ENCODE measurements around the gene KDF1. TPM values are rescaled to one million over a fixed set of nuclear protein-coding genes. Genes with fewer than 3 reads are reported as not detected.

Gene KDF1
- total RNA-seq, 1 experiment from 2014 or later = 23.0 TPM

DNA sequence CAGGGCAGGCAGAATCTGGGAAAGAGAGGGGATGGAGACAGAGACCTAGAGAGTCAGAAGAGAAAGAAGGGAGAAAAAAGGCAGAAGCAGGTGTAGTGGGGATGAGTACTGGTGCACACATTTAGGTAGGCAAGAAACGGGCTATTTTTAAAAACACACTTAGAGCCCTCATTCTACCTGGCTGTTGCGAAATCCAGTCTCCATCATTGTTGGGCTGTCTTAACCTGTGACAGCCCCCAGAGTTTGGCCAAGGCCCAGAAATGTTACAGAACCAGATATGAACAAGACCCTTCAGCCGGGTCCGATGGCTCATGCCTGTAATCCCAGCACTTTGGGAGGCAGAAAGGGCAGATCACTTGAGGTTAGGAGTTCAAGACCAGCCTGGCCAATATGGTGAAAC is 12.6 kb upstream of the KDF1 start (continued):
- TF ChIP-seq, protein P1, sequence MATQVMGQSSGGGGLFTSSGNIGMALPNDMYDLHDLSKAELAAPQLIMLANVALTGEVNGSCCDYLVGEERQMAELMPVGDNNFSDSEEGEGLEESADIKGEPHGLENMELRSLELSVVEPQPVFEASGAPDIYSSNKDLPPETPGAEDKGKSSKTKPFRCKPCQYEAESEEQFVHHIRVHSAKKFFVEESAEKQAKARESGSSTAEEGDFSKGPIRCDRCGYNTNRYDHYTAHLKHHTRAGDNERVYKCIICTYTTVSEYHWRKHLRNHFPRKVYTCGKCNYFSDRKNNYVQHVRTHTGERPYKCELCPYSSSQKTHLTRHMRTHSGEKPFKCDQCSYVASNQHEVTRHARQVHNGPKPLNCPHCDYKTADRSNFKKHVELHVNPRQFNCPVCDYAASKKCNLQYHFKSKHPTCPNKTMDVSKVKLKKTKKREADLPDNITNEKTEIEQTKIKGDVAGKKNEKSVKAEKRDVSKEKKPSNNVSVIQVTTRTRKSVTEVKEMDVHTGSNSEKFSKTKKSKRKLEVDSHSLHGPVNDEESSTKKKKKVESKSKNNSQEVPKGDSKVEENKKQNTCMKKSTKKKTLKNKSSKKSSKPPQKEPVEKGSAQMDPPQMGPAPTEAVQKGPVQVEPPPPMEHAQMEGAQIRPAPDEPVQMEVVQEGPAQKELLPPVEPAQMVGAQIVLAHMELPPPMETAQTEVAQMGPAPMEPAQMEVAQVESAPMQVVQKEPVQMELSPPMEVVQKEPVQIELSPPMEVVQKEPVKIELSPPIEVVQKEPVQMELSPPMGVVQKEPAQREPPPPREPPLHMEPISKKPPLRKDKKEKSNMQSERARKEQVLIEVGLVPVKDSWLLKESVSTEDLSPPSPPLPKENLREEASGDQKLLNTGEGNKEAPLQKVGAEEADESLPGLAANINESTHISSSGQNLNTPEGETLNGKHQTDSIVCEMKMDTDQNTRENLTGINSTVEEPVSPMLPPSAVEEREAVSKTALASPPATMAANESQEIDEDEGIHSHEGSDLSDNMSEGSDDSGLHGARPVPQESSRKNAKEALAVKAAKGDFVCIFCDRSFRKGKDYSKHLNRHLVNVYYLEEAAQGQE (IDR thresholded peaks at IDR 0.05; ENCODE audit: low read depth) = no peak
- TF ChIP-seq SIN3A (IDR thresholded peaks at IDR 0.05; ENCODE audit: low read depth) (no peak), TCF7L2 (IDR thresholded peaks at IDR 0.05; ENCODE audit: borderline replicate concordance, extremely low read depth, insufficient read depth, insufficient read length) (no peak), FOSL1 (IDR thresholded peaks at IDR 0.05; ENCODE audit: low read depth) (no peak), JUND (IDR thresholded peaks at IDR 0.05) (no peak)
- TF ChIP-seq, protein P2, sequence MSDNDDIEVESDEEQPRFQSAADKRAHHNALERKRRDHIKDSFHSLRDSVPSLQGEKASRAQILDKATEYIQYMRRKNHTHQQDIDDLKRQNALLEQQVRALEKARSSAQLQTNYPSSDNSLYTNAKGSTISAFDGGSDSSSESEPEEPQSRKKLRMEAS (IDR thresholded peaks at IDR 0.05) = no peak

DNA sequence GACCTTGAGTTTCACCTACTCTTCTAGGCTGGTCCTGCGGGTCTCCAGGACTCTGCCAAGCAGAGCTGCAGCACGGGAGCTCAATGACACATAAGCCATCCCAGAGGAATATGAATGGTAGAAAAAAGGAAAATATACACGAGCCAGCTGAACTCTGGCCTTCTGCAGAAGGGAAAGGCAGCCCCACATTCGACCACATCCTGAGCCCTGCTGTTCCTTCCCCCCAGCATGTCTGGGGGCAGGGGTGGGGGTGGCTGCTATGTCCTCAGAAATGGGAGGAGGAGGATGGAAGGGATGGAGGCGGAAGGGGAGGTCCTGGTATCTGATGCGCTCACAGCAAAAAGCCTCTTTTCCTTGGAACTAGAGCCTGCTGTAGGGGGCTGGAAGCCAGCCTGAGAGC is 12.1 kb upstream of the KDF1 start:
- Histone ChIP-seq H3K4me3 (replicated peaks in 1 of 2; ENCODE audit: low read depth in 1 of 2, low read length in 2 of 2) (no peak overlapping the region), H3K9me2 (ENCODE audit: insufficient read depth) (no peaks in the 10 kb centered on the region), H3K4me1 (ENCODE audit: control insufficient read depth in 1 of 2, insufficient read depth in 2 of 2, low read length in 2 of 2) (peaks cover 6 to 38% of the 10 kb centered on the region in 2 experiments; a peak in 3 of 4 replicates), H3K9ac (ENCODE audit: low read length) (no peak overlapping the region), H2AFZ (ENCODE audit: low read depth, low read length, poor library complexity, severe bottlenecking) (no peak overlapping the region), H3K27ac (ENCODE audit: low read depth, low read length) (no peak overlapping the region), H3K36me3 (ENCODE audit: control insufficient read depth in 1 of 2, insufficient read depth in 2 of 2, low read length in 2 of 2) (no peaks in the 10 kb centered on the region), H4K20me1 (ENCODE audit: insufficient read depth) (no peaks in the 10 kb centered on the region), H3K9me3 (ENCODE audit: control insufficient read depth in 1 of 2, insufficient read depth in 1 of 2, low read depth in 1 of 2, low read length in 2 of 2) (no peaks in the 10 kb centered on the region), H3K4me2 (ENCODE audit: low read length) (no peak overlapping the region), H3K27me3 (ENCODE audit: insufficient read depth, low read length) (no peaks in the 10 kb centered on the region), H3K79me2 (ENCODE audit: insufficient read depth, low read length) (no peaks in the 10 kb centered on the region)
- RAD21 ChIA-PET (ENCODE audit: low non-redundant PET in 1 of 2, low total read pairs in 2 of 2, uncharacterized antibody in 2 of 2, unreplicated experiment in 2 of 2) = no interaction called here
- ATAC-seq (no peak), DNase-seq (ENCODE audit: low read depth, low spot score) (no peak)
- CTCF ChIA-PET = no interaction called here
- POLR2A ChIA-PET = interaction anchor here (1.2 kb wide), 1 partner anchor 21 kb away, joined by 4 read pairs; the partner anchor contains the start of gene TRNP1
- no TSS peak for BruUV-seq (replicated peaks)
- no peak for TF ChIP-seq POLR2AphosphoS5 (IDR thresholded peaks at IDR 0.05; ENCODE audit: low read depth, low read length)
- TF ChIP-seq, protein P3, sequence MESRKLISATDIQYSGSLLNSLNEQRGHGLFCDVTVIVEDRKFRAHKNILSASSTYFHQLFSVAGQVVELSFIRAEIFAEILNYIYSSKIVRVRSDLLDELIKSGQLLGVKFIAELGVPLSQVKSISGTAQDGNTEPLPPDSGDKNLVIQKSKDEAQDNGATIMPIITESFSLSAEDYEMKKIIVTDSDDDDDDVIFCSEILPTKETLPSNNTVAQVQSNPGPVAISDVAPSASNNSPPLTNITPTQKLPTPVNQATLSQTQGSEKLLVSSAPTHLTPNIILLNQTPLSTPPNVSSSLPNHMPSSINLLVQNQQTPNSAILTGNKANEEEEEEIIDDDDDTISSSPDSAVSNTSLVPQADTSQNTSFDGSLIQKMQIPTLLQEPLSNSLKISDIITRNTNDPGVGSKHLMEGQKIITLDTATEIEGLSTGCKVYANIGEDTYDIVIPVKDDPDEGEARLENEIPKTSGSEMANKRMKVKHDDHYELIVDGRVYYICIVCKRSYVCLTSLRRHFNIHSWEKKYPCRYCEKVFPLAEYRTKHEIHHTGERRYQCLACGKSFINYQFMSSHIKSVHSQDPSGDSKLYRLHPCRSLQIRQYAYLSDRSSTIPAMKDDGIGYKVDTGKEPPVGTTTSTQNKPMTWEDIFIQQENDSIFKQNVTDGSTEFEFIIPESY (IDR thresholded peaks at IDR 0.05; ENCODE audit: extremely low read depth, insufficient replicate concordance, low read length) = no peak
- no peak for TF ChIP-seq SP1 (IDR thresholded peaks at IDR 0.05; ENCODE audit: low read depth)
- TF ChIP-seq ZNF274 (IDR thresholded peaks at IDR 0.05; ENCODE audit: low read depth, low read length) = no peak
- TF ChIP-seq SRF (IDR thresholded peaks at IDR 0.05; ENCODE audit: low read depth) = no peak
- TF ChIP-seq, protein P1 (IDR thresholded peaks at IDR 0.05; ENCODE audit: low read depth) = no peak
- TF ChIP-seq SIN3A (IDR thresholded peaks at IDR 0.05; ENCODE audit: low read depth) = no peak
- TF ChIP-seq JUND (IDR thresholded peaks at IDR 0.05) = no peak
- no peak for TF ChIP-seq YY1 (IDR thresholded peaks at IDR 0.05; ENCODE audit: extremely low read depth, insufficient replicate concordance, low read depth, low read length)
- TF ChIP-seq, protein P4, sequence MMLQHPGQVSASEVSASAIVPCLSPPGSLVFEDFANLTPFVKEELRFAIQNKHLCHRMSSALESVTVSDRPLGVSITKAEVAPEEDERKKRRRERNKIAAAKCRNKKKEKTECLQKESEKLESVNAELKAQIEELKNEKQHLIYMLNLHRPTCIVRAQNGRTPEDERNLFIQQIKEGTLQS (IDR thresholded peaks at IDR 0.05) = no peak
- no peak for TF ChIP-seq EZH2phosphoT487 (IDR thresholded peaks at IDR 0.05; ENCODE audit: borderline replicate concordance)
- TF ChIP-seq RAD21 (IDR thresholded peaks at IDR 0.05; ENCODE audit: low read depth) = no peak
- TF ChIP-seq EGR1 (IDR thresholded peaks at IDR 0.05; ENCODE audit: low read depth) = no peak
- intact Hi-C loops (cut with micrococcal nuclease) = no loop called here
